ENCODE measurements around the gene KLHL29. TPM values are rescaled to one million over a fixed set of nuclear protein-coding genes. Genes with fewer than 3 reads are reported as not detected.

Gene KLHL29
- total and polyA plus RNA-seq, 4 donors = 0.29 to 2.3 (median 0.68) TPM

- Histone ChIP-seq H3K27ac (ENCODE audit: low read depth in 1 of 2, low read length in 2 of 2) (no peak overlapping the region), H3K9ac (ENCODE audit: low read depth in 1 of 2, low read length in 2 of 2) (no peak overlapping the region), H3K4me1 (ENCODE audit: control insufficient read depth in 4 of 4, insufficient read depth in 4 of 4, low read length in 3 of 4) (no peaks in the 10 kb centered on the region), H3K4me3 (ENCODE audit: low read depth in 1 of 3, low read length in 3 of 3) (no peak overlapping the region), H3K27me3 (ENCODE audit: control insufficient read depth in 4 of 4, insufficient read depth in 4 of 4, low read length in 3 of 4) (no peaks in the 10 kb centered on the region), H3K36me3 (ENCODE audit: control insufficient read depth in 4 of 4, insufficient read depth in 3 of 4, low read depth in 1 of 4, low read length in 3 of 4) (no peaks in the 10 kb centered on the region), H3K9me3 (ENCODE audit: control insufficient read depth in 4 of 4, low read length in 3 of 4) (no peaks in the 10 kb centered on the region)
- no peak for DNase-seq (ENCODE audit: low spot score)
- TF ChIP-seq GABPA (IDR thresholded peaks at IDR 0.05 in 1 of 2, conservative IDR thresholded peaks at IDR 0.05 in 1 of 2) = no peak
- no peak for TF ChIP-seq NR2F2 (IDR thresholded peaks at IDR 0.05)
- TF ChIP-seq FOXA1 (IDR thresholded peaks at IDR 0.05) = no peak
- no peak for TF ChIP-seq SP1 (IDR thresholded peaks at IDR 0.05)
- TF ChIP-seq JUND (IDR thresholded peaks at IDR 0.05) = no peak
- TF ChIP-seq REST (IDR thresholded peaks at IDR 0.05) = no peak
- TF ChIP-seq HNF4A (conservative IDR thresholded peaks at IDR 0.05) = no peak
- no peak for TF ChIP-seq RAD21 (IDR thresholded peaks at IDR 0.05)
- no peak for TF ChIP-seq EGR1 (IDR thresholded peaks at IDR 0.05; ENCODE audit: low read depth in 2 of 2)
- no peak for TF ChIP-seq YY1 (IDR thresholded peaks at IDR 0.05)
- TF ChIP-seq FOXA2 (IDR thresholded peaks at IDR 0.05) = no peak
- no peak for TF ChIP-seq TAF1 (conservative IDR thresholded peaks at IDR 0.05)
- TF ChIP-seq, protein P1, sequence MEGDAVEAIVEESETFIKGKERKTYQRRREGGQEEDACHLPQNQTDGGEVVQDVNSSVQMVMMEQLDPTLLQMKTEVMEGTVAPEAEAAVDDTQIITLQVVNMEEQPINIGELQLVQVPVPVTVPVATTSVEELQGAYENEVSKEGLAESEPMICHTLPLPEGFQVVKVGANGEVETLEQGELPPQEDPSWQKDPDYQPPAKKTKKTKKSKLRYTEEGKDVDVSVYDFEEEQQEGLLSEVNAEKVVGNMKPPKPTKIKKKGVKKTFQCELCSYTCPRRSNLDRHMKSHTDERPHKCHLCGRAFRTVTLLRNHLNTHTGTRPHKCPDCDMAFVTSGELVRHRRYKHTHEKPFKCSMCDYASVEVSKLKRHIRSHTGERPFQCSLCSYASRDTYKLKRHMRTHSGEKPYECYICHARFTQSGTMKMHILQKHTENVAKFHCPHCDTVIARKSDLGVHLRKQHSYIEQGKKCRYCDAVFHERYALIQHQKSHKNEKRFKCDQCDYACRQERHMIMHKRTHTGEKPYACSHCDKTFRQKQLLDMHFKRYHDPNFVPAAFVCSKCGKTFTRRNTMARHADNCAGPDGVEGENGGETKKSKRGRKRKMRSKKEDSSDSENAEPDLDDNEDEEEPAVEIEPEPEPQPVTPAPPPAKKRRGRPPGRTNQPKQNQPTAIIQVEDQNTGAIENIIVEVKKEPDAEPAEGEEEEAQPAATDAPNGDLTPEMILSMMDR (IDR thresholded peaks at IDR 0.05; ENCODE audit: low read depth, low read length, missing input control) = no peak
- no peak for TF ChIP-seq ATF3 (IDR thresholded peaks at IDR 0.05)
- WGBS = 90% methylated on average over 8 of the region's 8 CpGs
These were observed 29.1 kb downstream of the KLHL29 start for GRCh38 chr2:23414106-23414505.

DNA sequence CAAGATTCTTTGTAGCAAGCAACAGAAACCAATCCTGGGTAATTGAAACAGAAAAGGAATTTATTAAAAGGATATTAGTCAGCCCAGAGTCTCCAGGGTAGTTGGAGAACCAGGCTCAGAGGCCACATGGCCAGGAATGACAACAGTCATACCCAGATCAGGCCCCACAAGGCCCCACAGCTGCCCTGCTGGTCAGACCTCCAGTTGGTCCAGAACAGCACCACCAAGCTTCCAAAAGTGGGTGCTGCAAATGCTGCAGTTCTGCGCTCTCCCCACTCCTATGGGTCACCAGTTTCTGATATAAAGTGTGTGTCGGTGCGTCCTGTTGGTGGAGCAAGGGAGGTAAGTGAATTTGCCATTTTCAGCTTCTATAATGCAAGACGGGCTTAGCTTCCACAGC, 29.9 kb downstream of the KLHL29 start:
- Histone ChIP-seq H3K36me3 (ENCODE audit: control insufficient read depth in 4 of 4, insufficient read depth in 3 of 4, low read depth in 1 of 4, low read length in 3 of 4) (no peaks in the 10 kb centered on the region), H3K27ac (ENCODE audit: low read depth in 1 of 2, low read length in 2 of 2) (no peak overlapping the region), H3K27me3 (ENCODE audit: control insufficient read depth in 4 of 4, insufficient read depth in 4 of 4, low read length in 3 of 4) (no peaks in the 10 kb centered on the region), H3K9me3 (ENCODE audit: control insufficient read depth in 4 of 4, low read length in 3 of 4) (no peaks in the 10 kb centered on the region), H3K4me1 (ENCODE audit: control insufficient read depth in 4 of 4, insufficient read depth in 4 of 4, low read length in 3 of 4) (no peaks in the 10 kb centered on the region), H3K9ac (ENCODE audit: low read depth in 1 of 2, low read length in 2 of 2) (no peak overlapping the region), H3K4me3 (ENCODE audit: low read depth in 1 of 3, low read length in 3 of 3) (no peak overlapping the region)
- TF ChIP-seq, protein P2, sequence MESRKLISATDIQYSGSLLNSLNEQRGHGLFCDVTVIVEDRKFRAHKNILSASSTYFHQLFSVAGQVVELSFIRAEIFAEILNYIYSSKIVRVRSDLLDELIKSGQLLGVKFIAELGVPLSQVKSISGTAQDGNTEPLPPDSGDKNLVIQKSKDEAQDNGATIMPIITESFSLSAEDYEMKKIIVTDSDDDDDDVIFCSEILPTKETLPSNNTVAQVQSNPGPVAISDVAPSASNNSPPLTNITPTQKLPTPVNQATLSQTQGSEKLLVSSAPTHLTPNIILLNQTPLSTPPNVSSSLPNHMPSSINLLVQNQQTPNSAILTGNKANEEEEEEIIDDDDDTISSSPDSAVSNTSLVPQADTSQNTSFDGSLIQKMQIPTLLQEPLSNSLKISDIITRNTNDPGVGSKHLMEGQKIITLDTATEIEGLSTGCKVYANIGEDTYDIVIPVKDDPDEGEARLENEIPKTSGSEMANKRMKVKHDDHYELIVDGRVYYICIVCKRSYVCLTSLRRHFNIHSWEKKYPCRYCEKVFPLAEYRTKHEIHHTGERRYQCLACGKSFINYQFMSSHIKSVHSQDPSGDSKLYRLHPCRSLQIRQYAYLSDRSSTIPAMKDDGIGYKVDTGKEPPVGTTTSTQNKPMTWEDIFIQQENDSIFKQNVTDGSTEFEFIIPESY (IDR thresholded peaks at IDR 0.05) = no peak
- no peak for TF ChIP-seq ATF3 (IDR thresholded peaks at IDR 0.05)
- TF ChIP-seq HNF4A (conservative IDR thresholded peaks at IDR 0.05) = no peak
- 93% methylated on average over 4 of the region's 4 CpGs for WGBS
- no peak for DNase-seq (ENCODE audit: low spot score)

Measured in liver (tissue), 9 donors.